Fibroblast of lung (primary cell): ENCODE measurements around the gene COL4A2. TPM values are rescaled to one million over a fixed set of nuclear protein-coding genes. Genes with fewer than 3 reads are reported as not detected.
A peak's percentile ranks its signal among the peaks of the same experiment; 100 is the strongest.

ENCODE experiments used
- DNase-seq, 2 donors: peaks; one replicate each; pipeline versions ENCODE4 v3.0.0 to v3.0.0-alpha.2; 2010; ENCODE audit warnings: low read depth in 2 of 2
- H2AFZ ChIP-seq: 2 replicates; pipeline ENCODE4 v1.5.1; 2012; ENCODE audit warnings: low read length, control low read depth, inconsistent platforms
- H3K27ac ChIP-seq: 2 replicates; pipeline ENCODE4 v1.5.1; 2011; ENCODE audit warnings: low read length, control low read depth; ENCODE audit not compliant: insufficient read depth
- H3K27me3 ChIP-seq: 2 replicates; pipeline ENCODE4 v1.5.1; 2011; ENCODE audit warnings: mild to moderate bottlenecking, low read length; ENCODE audit not compliant: control insufficient read depth, insufficient read depth
- H3K36me3 ChIP-seq: 2 replicates; pipeline ENCODE4 v1.5.1; 2011; ENCODE audit warnings: low read length; ENCODE audit not compliant: control insufficient read depth, insufficient read depth
- H3K4me1 ChIP-seq: 2 replicates; pipeline ENCODE4 v1.5.1; 2011; ENCODE audit warnings: low read length; ENCODE audit not compliant: control insufficient read depth, insufficient read depth; ENCODE audit errors: extremely low read depth
- H3K4me2 ChIP-seq: 2 replicates; pipeline ENCODE4 v1.5.1; 2011; ENCODE audit warnings: low read length, control low read depth; ENCODE audit not compliant: insufficient read depth; ENCODE audit errors: extremely low read depth
- H3K4me3 ChIP-seq, 4 experiments: fragments of 200-600 bp in 1 of 4; sonication (generic) in 1 of 4; replicated peaks in 1 of 4; 2 replicates each; pipeline ENCODE4 v1.5.1; 2011 to 2016; ENCODE audit warnings: low read length in 4 of 4, low read depth in 3 of 4, mild to moderate bottlenecking in 3 of 4, control low read depth in 2 of 4, inconsistent platforms in 1 of 4, mixed read lengths in 1 of 4; ENCODE audit not compliant: insufficient read depth in 1 of 4; ENCODE audit errors: control extremely low read depth in 1 of 4
- H3K79me2 ChIP-seq: 2 replicates; pipeline ENCODE4 v1.5.1; 2012; ENCODE audit warnings: mild to moderate bottlenecking, low read length, inconsistent platforms; ENCODE audit not compliant: control insufficient read depth, insufficient read depth
- H3K9ac ChIP-seq: 2 replicates; pipeline ENCODE4 v1.5.1; 2011; ENCODE audit warnings: mild to moderate bottlenecking, low read length, control low read depth; ENCODE audit not compliant: insufficient read depth
- H3K9me3 ChIP-seq: 2 replicates; pipeline ENCODE4 v1.5.1; 2012; ENCODE audit warnings: low read depth, low read length; ENCODE audit not compliant: control insufficient read depth, insufficient read depth
- H4K20me1 ChIP-seq: 2 replicates; pipeline ENCODE4 v1.5.1; 2011; ENCODE audit warnings: low read length; ENCODE audit not compliant: control insufficient read depth, insufficient read depth; ENCODE audit errors: extremely low read depth
- CTCF ChIP-seq, 2 donors: IDR thresholded peaks in 1 of 2; conservative IDR thresholded peaks in 1 of 2; 1 replicate in 1 of 2; 2 replicates in 1 of 2; pipeline ENCODE4 v1.5.1; 2011 to 2012; ENCODE audit warnings: low read length in 2 of 2, control low read depth in 1 of 2, inconsistent platforms in 1 of 2, low read depth in 1 of 2, mild to moderate bottlenecking in 1 of 2
- EZH2 ChIP-seq: IDR thresholded peaks from 2 replicates; pipeline ENCODE4 v1.5.1; 2012; ENCODE audit warnings: low read length, control low read depth, mild to moderate bottlenecking; ENCODE audit errors: missing control alignments
- polyA plus RNA-seq, 2 donors: library from polyadenylated mRNA; depleted of rRNA in 1 of 2; stranded (reverse) in 1 of 2; unstranded in 1 of 2; fragments of >200 nt; gene quantifications; 2 replicates each; pipeline ENCODE4 v1.2.1, GENCODE V29; 2011 to 2012; ENCODE audit warnings: missing spikeins in 1 of 2
- total RNA-seq: library from RNA; depleted of rRNA; stranded (reverse); fragments of >200 nt; gene quantifications from 2 replicates; pipeline ENCODE4 v1.2.1, GENCODE V29; 2014

The COL4A2 gene
- total and polyA plus RNA-seq, 2 donors (not counting 1 experiment from before 2014, with no cell fraction given), result 93.1 to 463 TPM

DNA sequence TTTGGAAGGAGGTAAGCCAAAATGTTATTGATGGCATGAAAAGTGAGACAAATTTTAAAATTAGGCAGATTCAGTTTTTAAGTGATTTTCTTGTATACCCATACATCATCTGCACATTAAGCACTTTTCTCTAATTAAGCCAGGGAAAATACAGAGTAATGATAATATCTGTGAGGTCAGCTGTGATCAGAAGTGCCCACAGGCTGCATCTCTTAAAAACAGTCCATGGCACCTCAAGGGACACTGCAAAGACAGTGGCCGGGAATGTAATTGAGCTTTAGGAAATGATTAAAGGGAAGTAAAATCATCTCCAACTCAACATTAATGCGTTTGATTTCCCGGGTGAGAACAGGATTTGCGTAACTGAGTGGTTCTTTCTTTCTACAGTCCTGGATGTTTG is 2.1 kb upstream of the COL4A2 start:
- no peak for DNase-seq
- no peaks in the 10 kb centered on the region for H3K27me3 ChIP-seq
- TF ChIP-seq EZH2 (no peak), CTCF (conservative IDR thresholded peaks at IDR 0.05 in 1 of 2, IDR thresholded peaks at IDR 0.05 in 1 of 2; ENCODE audit: low read depth in 1 of 2, low read length in 2 of 2) (no peak)
- peak overlapping the region; percentile 28 for H3K4me2 ChIP-seq
- H3K27ac ChIP-seq, result peak overlapping the region; percentile 73
- H4K20me1 ChIP-seq, result no peaks in the 10 kb centered on the region
- H3K79me2 ChIP-seq, result peaks cover 82% of the 10 kb centered on the region
- no peaks in the 10 kb centered on the region for H3K9me3 ChIP-seq
- peaks cover 24% of the 10 kb centered on the region for H3K4me1 ChIP-seq
- peak overlapping the region; percentile 95 for H3K9ac ChIP-seq
- H2AFZ ChIP-seq, result no peak overlapping the region
- H3K36me3 ChIP-seq, result no peaks in the 10 kb centered on the region
- peak overlapping the region; percentile 50 to 66 (median 54) for H3K4me3 ChIP-seq

DNA sequence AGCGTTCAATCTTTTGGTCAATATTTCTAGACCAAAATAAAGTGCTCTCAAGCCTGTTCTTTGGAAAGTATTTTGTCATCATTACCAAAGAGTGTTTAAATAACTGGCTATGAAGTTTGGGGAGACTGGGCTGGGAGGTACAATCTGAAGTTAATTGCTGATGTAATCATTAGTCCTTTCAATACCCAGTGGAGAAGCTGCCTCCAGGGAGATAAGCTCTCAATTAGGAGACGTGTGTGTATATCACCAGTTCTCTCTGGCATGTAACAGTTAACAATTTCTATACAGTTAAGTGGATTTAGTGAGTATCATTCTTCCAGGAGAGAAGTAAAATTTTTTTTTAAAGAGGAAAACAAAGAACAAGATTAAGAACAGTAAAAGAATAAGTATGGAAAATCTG is 1.5 kb upstream of the COL4A2 start:
- Histone ChIP-seq H3K4me3 (peak overlapping the region; percentile 50 to 66 (median 54)), H3K4me2 (peak overlapping the region; percentile 69), H3K27me3 (no peaks in the 10 kb centered on the region), H3K9ac (peak overlapping the region; percentile 95), H3K36me3 (no peaks in the 10 kb centered on the region), H2AFZ (no peak overlapping the region), H4K20me1 (no peaks in the 10 kb centered on the region), H3K27ac (peak overlapping the region; percentile 73), H3K79me2 (peaks cover 83% of the 10 kb centered on the region), H3K9me3 (no peaks in the 10 kb centered on the region), H3K4me1 (peaks cover 22% of the 10 kb centered on the region)
- DNase-seq, result no peak
- TF ChIP-seq EZH2 (no peak), CTCF (conservative IDR thresholded peaks at IDR 0.05 in 1 of 2, IDR thresholded peaks at IDR 0.05 in 1 of 2; ENCODE audit: low read depth in 1 of 2, low read length in 2 of 2) (no peak)

DNA sequence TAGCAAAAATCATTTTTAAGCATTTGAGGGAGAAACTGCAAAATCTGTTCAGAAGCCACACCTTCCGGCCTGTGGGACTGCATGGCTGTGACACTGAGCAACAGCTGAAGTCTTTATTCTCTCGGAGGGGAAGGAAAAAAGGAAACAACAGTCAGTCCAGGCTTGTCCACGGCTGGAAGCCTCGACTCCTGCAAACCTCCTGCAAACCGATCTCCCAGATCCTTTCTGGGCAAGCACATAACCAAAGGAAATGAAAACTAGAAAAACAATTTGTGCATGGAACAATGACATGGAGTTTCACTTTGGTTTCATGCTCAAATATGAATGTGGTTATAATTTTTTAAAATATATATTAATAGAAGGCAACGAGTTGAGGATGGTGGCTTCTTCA is 1.1 kb upstream of the COL4A2 start:
- H3K4me3 ChIP-seq, result peak overlapping the region; percentile 50 to 66 (median 54)
- H3K9ac ChIP-seq, result peak overlapping the region; percentile 95
- H3K27me3 ChIP-seq, result no peaks in the 10 kb centered on the region
- H3K79me2 ChIP-seq, result peaks cover 85% of the 10 kb centered on the region
- peaks cover 19% of the 10 kb centered on the region for H3K4me1 ChIP-seq
- no peak overlapping the region for H2AFZ ChIP-seq
- TF ChIP-seq EZH2 (no peak), CTCF (conservative IDR thresholded peaks at IDR 0.05 in 1 of 2, IDR thresholded peaks at IDR 0.05 in 1 of 2; ENCODE audit: low read depth in 1 of 2, low read length in 2 of 2) (no peak)
- H3K4me2 ChIP-seq, result peak overlapping the region; percentile 97
- H4K20me1 ChIP-seq, result no peaks in the 10 kb centered on the region
- H3K9me3 ChIP-seq, result no peaks in the 10 kb centered on the region
- H3K27ac ChIP-seq, result peak overlapping the region; percentile 73
- H3K36me3 ChIP-seq, result peaks cover 3% of the 10 kb centered on the region
- peak; percentile 35 to 43 for DNase-seq
